Chondrocyte (in vitro differentiated cells): ENCODE results near the gene PTGIS. TPM values are rescaled to one million over a fixed set of nuclear protein-coding genes. Genes with fewer than 3 reads are reported as not detected.

ENCODE experiments used
- DNase-seq: peaks from one replicate; pipeline ENCODE4 v3.0.0; 2021; ENCODE audit warnings: mixed read lengths, low spot score
- H3K27ac Mint-ChIP-seq: one replicate; pipeline ENCODE4 v1.8.0; 2021; ENCODE audit warnings: mild to moderate bottlenecking, moderate library complexity, mixed read lengths; ENCODE audit not compliant: unreplicated experiment
- H3K27me3 Mint-ChIP-seq: 2 replicates; pipeline ENCODE4 v1.8.0; 2021; ENCODE audit warnings: low read depth, mixed read lengths
- H3K36me3 Mint-ChIP-seq: 2 replicates; pipeline ENCODE4 v1.8.0; 2021; ENCODE audit warnings: low read depth, mixed read lengths
- H3K4me1 Mint-ChIP-seq: 2 replicates; pipeline ENCODE4 v1.8.0; 2021; ENCODE audit warnings: low read depth, mild to moderate bottlenecking, mixed read lengths
- H3K4me3 Mint-ChIP-seq: one replicate; pipeline ENCODE4 v1.8.0; 2021; ENCODE audit warnings: mild to moderate bottlenecking, moderate library complexity, mixed read lengths; ENCODE audit not compliant: unreplicated experiment
- H3K9me3 Mint-ChIP-seq: 2 replicates; pipeline ENCODE4 v1.8.0; 2021; ENCODE audit warnings: low read depth, mixed read lengths
- CTCF ChIP-seq: fragments of 200-600 bp; sonication (generic); IDR thresholded peaks from 2 replicates; pipeline ENCODE4 v1.5.0; 2021; ENCODE audit warnings: antibody characterized with exemption, mild to moderate bottlenecking, moderate library complexity
- total RNA-seq: library from RNA; stranded (reverse); gene quantifications from 3 replicates; pipeline ENCODE4 v1.2.1, GENCODE V29; 2021

The PTGIS gene
- total RNA-seq, 1 donor from 2014 or later = 91.5 TPM

GRCh38 chr20:49608752-49609670, 41.1 kb upstream of the PTGIS start:
- no peaks in the 10 kb centered on the region for H3K9me3 Mint-ChIP-seq
- H3K27ac Mint-ChIP-seq = no peak overlapping the region
- no peaks in the 10 kb centered on the region for H3K27me3 Mint-ChIP-seq
- no peak overlapping the region for H3K4me3 Mint-ChIP-seq
- H3K36me3 Mint-ChIP-seq = peaks cover 1% of the 10 kb centered on the region
- DNase-seq = no peak
- TF ChIP-seq CTCF = peak; percentile 99
- peaks cover 32% of the 10 kb centered on the region for H3K4me1 Mint-ChIP-seq

- H3K27ac Mint-ChIP-seq = no peak overlapping the region
- H3K27me3 Mint-ChIP-seq = no peaks in the 10 kb centered on the region
- DNase-seq = no peak
- no peak for TF ChIP-seq CTCF
- peaks cover 1% of the 10 kb centered on the region for H3K36me3 Mint-ChIP-seq
- H3K4me1 Mint-ChIP-seq = peaks cover 39% of the 10 kb centered on the region
- H3K9me3 Mint-ChIP-seq = no peaks in the 10 kb centered on the region
- no peak overlapping the region for H3K4me3 Mint-ChIP-seq
Measured at GRCh38 chr20:49607568-49607967, 39.6 kb upstream of the PTGIS start.

- no peak overlapping the region for H3K4me3 Mint-ChIP-seq
- DNase-seq = no peak
- no peaks in the 10 kb centered on the region for H3K27me3 Mint-ChIP-seq
- peak; percentile 74 for TF ChIP-seq CTCF
- H3K9me3 Mint-ChIP-seq = no peaks in the 10 kb centered on the region
- no peak overlapping the region for H3K27ac Mint-ChIP-seq
- peaks cover 29% of the 10 kb centered on the region for H3K4me1 Mint-ChIP-seq
- H3K36me3 Mint-ChIP-seq = no peaks in the 10 kb centered on the region
Measured at GRCh38 chr20:49603209-49603627, 35.3 kb upstream of the PTGIS start.

GRCh38 chr20:49602345-49603208, 34.6 kb upstream of the PTGIS start:
- H3K9me3 Mint-ChIP-seq = no peaks in the 10 kb centered on the region
- no peak for TF ChIP-seq CTCF
- no peaks in the 10 kb centered on the region for H3K36me3 Mint-ChIP-seq
- no peak for DNase-seq
- no peak overlapping the region for H3K4me3 Mint-ChIP-seq
- H3K4me1 Mint-ChIP-seq = peaks cover 29% of the 10 kb centered on the region
- no peaks in the 10 kb centered on the region for H3K27me3 Mint-ChIP-seq
- no peak overlapping the region for H3K27ac Mint-ChIP-seq
